Measurements from ENCODE around the gene PYURF. TPM values are rescaled to one million over a fixed set of nuclear protein-coding genes. Genes with fewer than 3 reads are reported as not detected.

The PYURF gene
- total RNA-seq, 1 experiment from 2014 or later = 50.9 TPM

- H3K27me3 ChIP-seq (ENCODE audit: insufficient read depth, low read length) = no peaks in the 10 kb centered on the region
- no peaks in the 10 kb centered on the region for H3K79me2 ChIP-seq (ENCODE audit: insufficient read depth, low read length)
- RAD21 ChIA-PET (ENCODE audit: low non-redundant PET in 1 of 2, low total read pairs in 2 of 2, uncharacterized antibody in 2 of 2, unreplicated experiment in 2 of 2) = no interaction called here
- no TSS peak for BruUV-seq (replicated peaks)
- no peak for TF ChIP-seq ZFX (IDR thresholded peaks at IDR 0.05)
- no peak for TF ChIP-seq POLR2A (IDR thresholded peaks at IDR 0.05; ENCODE audit: borderline replicate concordance, extremely low read depth, insufficient read depth, insufficient read length)
- TF ChIP-seq ELF1 (IDR thresholded peaks at IDR 0.05; ENCODE audit: borderline replicate concordance, low read depth) = no peak
- no peak for TF ChIP-seq MAX (IDR thresholded peaks at IDR 0.05)
- no peak for TF ChIP-seq SP1 (IDR thresholded peaks at IDR 0.05; ENCODE audit: low read depth)
- no peak for TF ChIP-seq SIN3A (IDR thresholded peaks at IDR 0.05; ENCODE audit: low read depth)
- no peak for TF ChIP-seq YY1 (IDR thresholded peaks at IDR 0.05; ENCODE audit: extremely low read depth, insufficient replicate concordance, low read depth, low read length)
- no peak for TF ChIP-seq EZH2phosphoT487 (IDR thresholded peaks at IDR 0.05; ENCODE audit: borderline replicate concordance)
- POLR2A ChIA-PET = no interaction called here
- H3K4me1 ChIP-seq (ENCODE audit: control insufficient read depth in 1 of 2, insufficient read depth in 2 of 2, low read length in 2 of 2) = no peaks in the 10 kb centered on the region
- intact Hi-C loops (cut with micrococcal nuclease) = no loop called here
- no peak for ATAC-seq
- H3K4me3 ChIP-seq (replicated peaks in 1 of 2; ENCODE audit: low read depth in 1 of 2, low read length in 2 of 2) = no peak overlapping the region
- CTCF ChIA-PET = no interaction called here
- no peak overlapping the region for H3K9ac ChIP-seq (ENCODE audit: low read length)
- H3K4me2 ChIP-seq (ENCODE audit: low read length) = no peak overlapping the region
- H3K36me3 ChIP-seq (ENCODE audit: control insufficient read depth in 1 of 2, insufficient read depth in 2 of 2, low read length in 2 of 2) = no peaks in the 10 kb centered on the region
- no peaks in the 10 kb centered on the region for H3K9me2 ChIP-seq (ENCODE audit: insufficient read depth)
- no peak overlapping the region for H3K27ac ChIP-seq (ENCODE audit: low read depth, low read length)
- no peaks in the 10 kb centered on the region for H4K20me1 ChIP-seq (ENCODE audit: insufficient read depth)
- H3K9me3 ChIP-seq (ENCODE audit: control insufficient read depth in 1 of 2, insufficient read depth in 1 of 2, low read depth in 1 of 2, low read length in 2 of 2) = no peaks in the 10 kb centered on the region
- no peak for DNase-seq (ENCODE audit: low read depth, low spot score)
- no peak overlapping the region for H2AFZ ChIP-seq (ENCODE audit: low read depth, low read length, poor library complexity, severe bottlenecking)
Measured at GRCh38 chr4:88478247-88478646, 45.3 kb downstream of the PYURF start.

GRCh38 chr4:88477229-88477860 is 46.2 kb downstream of the PYURF start:
- H4K20me1 ChIP-seq (ENCODE audit: insufficient read depth) = no peaks in the 10 kb centered on the region
- no peak overlapping the region for H3K9ac ChIP-seq (ENCODE audit: low read length)
- ATAC-seq (no peak), DNase-seq (ENCODE audit: low read depth, low spot score) (no peak)
- H3K4me2 ChIP-seq (ENCODE audit: low read length) = no peak overlapping the region
- H3K27me3 ChIP-seq (ENCODE audit: insufficient read depth, low read length) = no peaks in the 10 kb centered on the region
- H3K36me3 ChIP-seq (ENCODE audit: control insufficient read depth in 1 of 2, insufficient read depth in 2 of 2, low read length in 2 of 2) = no peaks in the 10 kb centered on the region
- H3K9me3 ChIP-seq (ENCODE audit: control insufficient read depth in 1 of 2, insufficient read depth in 1 of 2, low read depth in 1 of 2, low read length in 2 of 2) = no peaks in the 10 kb centered on the region
- CTCF ChIA-PET = no interaction called here
- H2AFZ ChIP-seq (ENCODE audit: low read depth, low read length, poor library complexity, severe bottlenecking) = no peak overlapping the region
- H3K9me2 ChIP-seq (ENCODE audit: insufficient read depth) = no peaks in the 10 kb centered on the region
- no peak overlapping the region for H3K4me3 ChIP-seq (replicated peaks in 1 of 2; ENCODE audit: low read depth in 1 of 2, low read length in 2 of 2)
- no TSS peak for BruUV-seq (replicated peaks)
- no peaks in the 10 kb centered on the region for H3K4me1 ChIP-seq (ENCODE audit: control insufficient read depth in 1 of 2, insufficient read depth in 2 of 2, low read length in 2 of 2)
- intact Hi-C loops (cut with micrococcal nuclease) = no loop called here
- RAD21 ChIA-PET (ENCODE audit: low non-redundant PET in 1 of 2, low total read pairs in 2 of 2, uncharacterized antibody in 2 of 2, unreplicated experiment in 2 of 2) = no interaction called here
- H3K79me2 ChIP-seq (ENCODE audit: insufficient read depth, low read length) = no peaks in the 10 kb centered on the region
- TF ChIP-seq CEBPB (IDR thresholded peaks at IDR 0.05; ENCODE audit: low read depth) (no peak), ZBTB33 (IDR thresholded peaks at IDR 0.05; ENCODE audit: extremely low read depth, insufficient replicate concordance, low read length) (no peak), RAD21 (IDR thresholded peaks at IDR 0.05; ENCODE audit: low read depth) (no peak), ELF1 (IDR thresholded peaks at IDR 0.05; ENCODE audit: borderline replicate concordance, low read depth) (no peak)
- H3K27ac ChIP-seq (ENCODE audit: low read depth, low read length) = no peak overlapping the region
- POLR2A ChIA-PET = no interaction called here
